HEK293 (cell line): ENCODE measurements around the gene FAM47A.

Experiments used
- ZBTB1 ChIP-seq: fragments of 450-650 bp; formaldehyde crosslinking; IDR thresholded peaks from 2 replicates; pipeline ENCODE4 v1.5.1; 2016; ENCODE audit warnings: missing biosample characterization, missing genetic modification characterization
- ZNF274 ChIP-seq, 2 experiments: fragments of 200-500 bp in 1 of 2; fragments of 450-650 bp in 1 of 2; sonication (Bioruptor generic) in 1 of 2; formaldehyde crosslinking in 1 of 2; IDR thresholded peaks; 2 replicates each; pipeline versions ENCODE4 v1.5.1 to v1.6.1; 2014 to 2016; ENCODE audit warnings: borderline replicate concordance in 1 of 2, inconsistent platforms in 1 of 2, low read length in 1 of 2, missing biosample characterization in 1 of 2, missing genetic modification characterization in 1 of 2
- ZNF416 ChIP-seq: fragments of 450-650 bp; formaldehyde crosslinking; IDR thresholded peaks from 2 replicates; pipeline ENCODE4 v1.5.1; 2016; ENCODE audit warnings: missing biosample characterization, missing genetic modification characterization
- ZNF623 ChIP-seq: fragments of 450-650 bp; formaldehyde crosslinking; IDR thresholded peaks from 2 replicates; pipeline ENCODE4 v1.5.1; 2016; ENCODE audit warnings: missing biosample characterization, missing genetic modification characterization
- ZNF654 ChIP-seq: fragments of 450-650 bp; formaldehyde crosslinking; IDR thresholded peaks from 2 replicates; pipeline ENCODE4 v1.5.1; 2016; ENCODE audit warnings: low read depth, missing biosample characterization, missing genetic modification characterization
- TF ChIP-seq, protein P1 (sequence below): fragments of 450-650 bp; formaldehyde crosslinking; IDR thresholded peaks from 2 replicates; pipeline ENCODE4 v1.5.1; 2017; ENCODE audit warnings: missing biosample characterization, missing genetic modification characterization
- TF ChIP-seq, protein P2 (sequence below): fragments of 450-650 bp; IDR thresholded peaks from 2 replicates; pipeline ENCODE4 v1.5.1; 2018; ENCODE audit warnings: missing biosample characterization, missing genetic modification characterization
- TF ChIP-seq, protein P3 (sequence below): fragments of 450-650 bp; formaldehyde crosslinking; IDR thresholded peaks from 2 replicates; pipeline ENCODE4 v1.5.1; 2016; ENCODE audit warnings: missing biosample characterization, missing genetic modification characterization

DNA sequence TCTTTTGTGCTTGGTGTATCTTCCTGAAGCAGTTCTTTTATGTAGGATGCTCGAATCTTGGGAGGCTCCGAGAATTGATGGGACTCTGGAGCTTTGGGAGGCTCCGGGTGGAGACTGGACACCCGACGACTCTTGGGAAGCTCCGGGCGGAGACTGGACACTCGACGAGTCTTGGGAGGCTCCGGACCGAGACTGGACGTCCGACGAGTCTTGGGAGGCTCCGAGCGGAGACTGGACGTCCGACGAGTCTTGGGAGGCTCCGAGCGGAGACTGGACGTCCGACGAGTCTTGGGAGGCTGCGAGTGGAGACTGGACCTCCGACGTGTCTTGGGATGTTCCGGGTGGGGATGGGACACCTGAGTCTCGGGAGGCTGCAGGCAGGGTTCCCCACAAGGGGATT is 1.6 kb downstream of the FAM47A start:
- TF ChIP-seq, protein P1, sequence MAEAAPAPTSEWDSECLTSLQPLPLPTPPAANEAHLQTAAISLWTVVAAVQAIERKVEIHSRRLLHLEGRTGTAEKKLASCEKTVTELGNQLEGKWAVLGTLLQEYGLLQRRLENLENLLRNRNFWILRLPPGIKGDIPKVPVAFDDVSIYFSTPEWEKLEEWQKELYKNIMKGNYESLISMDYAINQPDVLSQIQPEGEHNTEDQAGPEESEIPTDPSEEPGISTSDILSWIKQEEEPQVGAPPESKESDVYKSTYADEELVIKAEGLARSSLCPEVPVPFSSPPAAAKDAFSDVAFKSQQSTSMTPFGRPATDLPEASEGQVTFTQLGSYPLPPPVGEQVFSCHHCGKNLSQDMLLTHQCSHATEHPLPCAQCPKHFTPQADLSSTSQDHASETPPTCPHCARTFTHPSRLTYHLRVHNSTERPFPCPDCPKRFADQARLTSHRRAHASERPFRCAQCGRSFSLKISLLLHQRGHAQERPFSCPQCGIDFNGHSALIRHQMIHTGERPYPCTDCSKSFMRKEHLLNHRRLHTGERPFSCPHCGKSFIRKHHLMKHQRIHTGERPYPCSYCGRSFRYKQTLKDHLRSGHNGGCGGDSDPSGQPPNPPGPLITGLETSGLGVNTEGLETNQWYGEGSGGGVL (tag by site-specific recombination): no peak
- TF ChIP-seq ZNF274 (IDR thresholded peaks at IDR 0.05; ENCODE audit: low read length) (no peak), ZNF274 (tag by site-specific recombination; IDR thresholded peaks at IDR 0.05; ENCODE audit: borderline replicate concordance) (no peak), ZBTB1 (tag by site-specific recombination) (no peak), ZNF416 (tag by site-specific recombination) (no peak), ZNF654 (tag by site-specific recombination) (no peak), ZNF623 (tag by site-specific recombination) (no peak)
- TF ChIP-seq, protein P2, sequence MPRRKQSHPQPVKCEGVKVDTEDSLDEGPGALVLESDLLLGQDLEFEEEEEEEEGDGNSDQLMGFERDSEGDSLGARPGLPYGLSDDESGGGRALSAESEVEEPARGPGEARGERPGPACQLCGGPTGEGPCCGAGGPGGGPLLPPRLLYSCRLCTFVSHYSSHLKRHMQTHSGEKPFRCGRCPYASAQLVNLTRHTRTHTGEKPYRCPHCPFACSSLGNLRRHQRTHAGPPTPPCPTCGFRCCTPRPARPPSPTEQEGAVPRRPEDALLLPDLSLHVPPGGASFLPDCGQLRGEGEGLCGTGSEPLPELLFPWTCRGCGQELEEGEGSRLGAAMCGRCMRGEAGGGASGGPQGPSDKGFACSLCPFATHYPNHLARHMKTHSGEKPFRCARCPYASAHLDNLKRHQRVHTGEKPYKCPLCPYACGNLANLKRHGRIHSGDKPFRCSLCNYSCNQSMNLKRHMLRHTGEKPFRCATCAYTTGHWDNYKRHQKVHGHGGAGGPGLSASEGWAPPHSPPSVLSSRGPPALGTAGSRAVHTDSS (tag by site-specific recombination): no peak
- TF ChIP-seq, protein P3, sequence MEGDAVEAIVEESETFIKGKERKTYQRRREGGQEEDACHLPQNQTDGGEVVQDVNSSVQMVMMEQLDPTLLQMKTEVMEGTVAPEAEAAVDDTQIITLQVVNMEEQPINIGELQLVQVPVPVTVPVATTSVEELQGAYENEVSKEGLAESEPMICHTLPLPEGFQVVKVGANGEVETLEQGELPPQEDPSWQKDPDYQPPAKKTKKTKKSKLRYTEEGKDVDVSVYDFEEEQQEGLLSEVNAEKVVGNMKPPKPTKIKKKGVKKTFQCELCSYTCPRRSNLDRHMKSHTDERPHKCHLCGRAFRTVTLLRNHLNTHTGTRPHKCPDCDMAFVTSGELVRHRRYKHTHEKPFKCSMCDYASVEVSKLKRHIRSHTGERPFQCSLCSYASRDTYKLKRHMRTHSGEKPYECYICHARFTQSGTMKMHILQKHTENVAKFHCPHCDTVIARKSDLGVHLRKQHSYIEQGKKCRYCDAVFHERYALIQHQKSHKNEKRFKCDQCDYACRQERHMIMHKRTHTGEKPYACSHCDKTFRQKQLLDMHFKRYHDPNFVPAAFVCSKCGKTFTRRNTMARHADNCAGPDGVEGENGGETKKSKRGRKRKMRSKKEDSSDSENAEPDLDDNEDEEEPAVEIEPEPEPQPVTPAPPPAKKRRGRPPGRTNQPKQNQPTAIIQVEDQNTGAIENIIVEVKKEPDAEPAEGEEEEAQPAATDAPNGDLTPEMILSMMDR (tag by site-specific recombination): no peak
